ENCODE measurements around the gene GNAS.

Gene GNAS

DNA sequence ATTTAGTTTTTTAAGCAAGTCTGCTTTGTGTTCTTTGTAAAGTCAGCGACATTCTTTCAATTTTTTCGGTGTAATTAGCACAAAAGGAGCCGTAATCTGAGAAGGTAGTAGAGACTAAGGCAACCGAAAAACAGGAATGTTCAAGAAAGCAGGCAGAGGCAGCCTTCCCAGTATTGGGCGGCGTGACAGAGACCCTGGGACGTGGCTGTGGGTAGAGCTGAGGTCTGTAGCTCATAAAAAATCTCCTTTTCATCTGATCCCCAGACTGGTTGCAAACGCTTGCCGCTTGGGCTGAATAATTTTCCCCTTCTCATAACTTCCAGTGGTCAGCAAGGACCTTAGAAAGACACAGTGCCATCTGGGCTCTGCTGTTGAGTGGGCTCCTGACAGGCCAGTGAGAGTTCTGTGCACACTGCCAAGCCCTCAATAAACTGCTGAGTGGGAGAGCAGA, 30.8 kb downstream of the GNAS start:
- no peak for DNase-seq

DNA sequence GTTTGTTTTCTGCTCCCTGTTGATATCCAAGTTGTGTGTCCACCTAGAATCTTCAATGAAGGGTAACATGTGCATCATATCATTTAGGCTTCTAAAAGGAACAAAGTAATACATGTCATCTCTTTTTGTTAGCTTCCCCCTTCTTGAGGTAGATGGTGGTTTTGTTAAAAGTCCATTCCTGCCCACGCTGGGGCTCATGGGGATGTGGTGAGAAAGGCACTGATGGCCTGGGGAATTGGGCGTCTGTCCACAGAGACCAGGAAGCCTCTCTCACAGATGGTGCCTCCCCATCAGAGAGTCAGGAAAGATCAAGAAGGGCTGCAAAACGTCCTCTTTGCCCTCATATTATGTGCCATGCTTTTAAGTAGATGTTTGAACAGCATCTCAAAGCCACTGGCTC, 32.5 kb downstream of the GNAS start:
- no peak for DNase-seq

DNA sequence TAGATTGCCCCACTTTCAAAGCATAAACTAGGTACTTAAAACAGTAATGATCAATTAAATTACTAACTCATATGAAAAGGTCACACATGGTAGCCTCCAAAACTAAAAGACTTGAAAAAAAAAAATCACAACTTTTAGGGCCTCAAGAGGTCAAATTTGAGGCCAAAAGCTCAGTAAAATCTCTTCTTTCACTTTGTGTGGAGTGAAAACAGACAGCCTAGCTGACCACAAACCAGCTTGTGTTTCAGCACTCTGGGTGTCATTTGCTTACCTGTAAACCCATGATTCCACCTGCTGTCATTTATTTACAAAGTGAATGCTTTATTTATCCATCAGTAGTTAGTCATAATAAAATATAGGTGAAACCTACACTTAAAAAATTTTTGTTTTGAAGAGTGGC, 34.0 kb downstream of the GNAS start:
- DNase-seq: no peak

DNA sequence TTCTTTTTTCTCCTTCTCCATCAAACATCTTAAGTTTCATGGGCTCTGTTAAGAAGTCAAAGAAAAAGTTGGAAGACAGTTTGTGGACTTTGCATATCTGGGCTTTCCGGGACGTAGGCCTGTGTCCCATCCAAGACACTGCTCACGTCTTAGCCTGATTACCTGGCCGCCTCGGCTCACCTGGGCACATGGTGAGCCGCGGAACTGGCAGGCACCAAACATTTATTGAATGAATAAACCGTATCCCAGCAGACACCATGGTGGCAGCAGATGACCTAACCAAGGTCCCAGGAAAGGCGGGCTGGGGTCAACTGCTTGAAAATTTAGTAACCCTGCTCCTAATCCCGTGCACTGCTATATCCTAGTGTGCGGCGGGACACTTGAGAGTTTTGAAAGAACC, 35.6 kb downstream of the GNAS start:
- DNase-seq: no peak

DNA sequence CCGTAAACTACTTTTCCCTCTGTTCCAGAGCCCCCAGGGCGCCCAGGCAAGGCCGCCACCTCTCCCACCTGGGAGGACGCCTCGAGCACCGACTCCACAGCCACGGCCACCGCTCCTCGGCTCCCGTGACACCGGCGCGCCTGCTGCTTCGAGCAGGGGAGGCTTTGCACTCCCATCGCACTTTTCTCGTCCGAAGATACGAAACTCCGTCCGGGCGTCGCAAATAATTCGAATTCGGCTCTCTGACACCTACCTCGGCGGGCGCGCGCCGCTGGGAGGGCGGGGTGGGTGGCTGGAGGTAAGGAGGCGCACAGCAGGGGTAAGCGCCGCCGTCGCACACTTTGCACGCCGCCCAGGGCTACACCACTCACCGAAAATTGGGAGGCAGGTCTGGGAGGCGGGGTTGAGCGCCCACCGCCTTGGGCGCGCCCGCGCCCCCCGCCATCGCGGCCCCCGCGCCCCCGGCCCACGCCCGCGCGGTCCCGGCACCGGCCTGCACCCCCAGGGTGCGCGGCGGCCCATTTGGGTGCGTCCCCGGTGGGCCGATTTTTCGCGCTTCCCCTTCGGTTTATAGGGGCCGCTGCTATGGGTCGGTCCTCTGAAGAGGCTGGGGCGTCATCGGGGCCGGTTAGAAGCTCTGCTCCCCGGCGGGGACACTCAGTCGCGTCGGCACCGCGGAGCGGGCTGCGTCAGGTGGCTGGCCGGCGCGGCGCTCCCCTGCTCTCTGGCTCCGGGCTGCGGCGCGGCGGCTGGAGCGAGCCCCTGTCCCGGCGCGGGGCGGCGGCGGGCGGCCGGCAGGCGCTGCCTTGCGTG, 36.2 kb downstream of the GNAS start:
- peak; percentile 87 for DNase-seq

DNA sequence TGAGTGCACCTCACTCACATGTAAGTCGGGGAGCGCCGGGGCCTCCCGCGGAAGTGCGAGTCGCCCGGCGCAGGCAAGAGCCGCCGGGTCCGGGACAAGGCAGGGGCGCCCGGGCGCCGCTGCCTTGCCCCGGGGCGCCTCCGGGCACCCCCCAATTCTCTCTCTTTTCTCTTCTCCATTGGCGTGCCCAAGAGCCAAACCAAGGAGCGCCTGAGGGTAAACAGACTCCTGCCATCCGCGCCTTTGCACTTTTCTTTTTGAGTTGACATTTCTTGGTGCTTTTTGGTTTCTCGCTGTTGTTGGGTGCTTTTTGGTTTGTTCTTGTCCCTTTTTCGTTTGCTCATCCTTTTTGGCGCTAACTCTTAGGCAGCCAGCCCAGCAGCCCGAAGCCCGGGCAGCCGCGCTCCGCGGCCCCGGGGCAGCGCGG, 36.8 kb downstream of the GNAS start:
- DNase-seq: peak; percentile 37

DNA sequence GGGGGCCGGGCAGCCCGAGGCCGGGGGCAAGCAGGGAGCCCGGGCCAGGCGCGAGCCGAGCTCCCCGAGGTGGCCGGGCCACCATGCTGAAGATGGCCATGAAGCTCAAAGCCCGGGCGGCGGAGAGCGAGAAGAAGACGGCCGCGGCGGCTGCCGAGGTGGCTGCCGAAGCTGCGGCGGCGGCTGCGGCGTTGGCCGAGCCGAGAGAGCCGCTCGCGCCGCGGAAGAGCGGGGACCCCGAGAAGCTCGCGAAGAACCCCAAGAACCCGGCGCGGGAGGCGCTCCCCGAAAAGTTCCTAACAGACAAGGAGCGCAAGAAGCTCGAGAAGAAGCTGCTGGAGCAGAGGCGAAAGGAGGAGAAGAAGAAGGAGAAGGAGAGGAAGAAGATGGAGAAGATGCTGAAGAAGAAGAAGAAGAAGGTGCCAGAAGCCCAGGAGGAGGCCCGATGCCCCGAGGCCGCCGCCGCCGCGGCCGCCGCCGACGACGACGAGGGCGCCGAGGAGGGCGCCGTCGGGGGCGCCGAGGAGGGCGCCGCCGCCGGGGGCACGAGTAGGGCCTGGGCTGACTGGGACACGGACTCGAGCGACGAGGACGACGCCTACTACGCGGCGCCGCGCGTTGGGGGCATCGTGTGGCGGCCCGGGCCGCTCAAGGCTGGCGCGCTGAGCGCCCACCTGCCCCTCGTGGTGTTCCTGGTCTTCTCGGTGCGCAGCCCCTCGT, 37.4 kb downstream of the GNAS start:
- DNase-seq: peak; percentile 20

DNA sequence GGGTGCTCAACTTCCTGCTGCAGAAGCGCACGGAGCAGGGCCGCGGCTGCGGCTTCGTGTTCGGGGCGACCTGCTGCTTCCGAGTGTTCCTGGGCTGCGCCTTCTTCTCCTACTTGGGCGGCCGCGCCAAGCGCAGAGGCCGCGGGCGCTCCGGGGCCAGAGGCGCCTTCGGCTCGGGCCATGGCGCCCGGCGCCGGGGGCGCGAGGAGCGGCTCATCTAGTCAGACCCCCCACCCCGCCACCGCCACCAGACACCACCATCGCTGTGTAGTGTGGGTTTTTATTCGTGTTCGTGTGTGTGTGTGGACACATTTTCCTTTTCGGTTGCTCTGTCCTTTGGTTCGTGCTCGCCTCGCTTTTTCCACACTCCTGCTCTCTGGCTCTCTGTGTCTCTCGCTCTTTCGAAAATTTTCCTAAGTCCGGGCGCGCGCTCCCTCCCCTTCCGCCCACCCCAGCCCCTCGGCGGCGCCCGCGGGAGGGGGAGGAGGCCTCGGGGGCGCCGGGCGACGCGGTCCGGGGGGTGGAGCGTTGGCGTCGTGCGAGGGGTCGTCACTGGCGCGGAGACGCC, 38.1 kb downstream of the GNAS start:
- DNase-seq: peak; percentile 79

DNA sequence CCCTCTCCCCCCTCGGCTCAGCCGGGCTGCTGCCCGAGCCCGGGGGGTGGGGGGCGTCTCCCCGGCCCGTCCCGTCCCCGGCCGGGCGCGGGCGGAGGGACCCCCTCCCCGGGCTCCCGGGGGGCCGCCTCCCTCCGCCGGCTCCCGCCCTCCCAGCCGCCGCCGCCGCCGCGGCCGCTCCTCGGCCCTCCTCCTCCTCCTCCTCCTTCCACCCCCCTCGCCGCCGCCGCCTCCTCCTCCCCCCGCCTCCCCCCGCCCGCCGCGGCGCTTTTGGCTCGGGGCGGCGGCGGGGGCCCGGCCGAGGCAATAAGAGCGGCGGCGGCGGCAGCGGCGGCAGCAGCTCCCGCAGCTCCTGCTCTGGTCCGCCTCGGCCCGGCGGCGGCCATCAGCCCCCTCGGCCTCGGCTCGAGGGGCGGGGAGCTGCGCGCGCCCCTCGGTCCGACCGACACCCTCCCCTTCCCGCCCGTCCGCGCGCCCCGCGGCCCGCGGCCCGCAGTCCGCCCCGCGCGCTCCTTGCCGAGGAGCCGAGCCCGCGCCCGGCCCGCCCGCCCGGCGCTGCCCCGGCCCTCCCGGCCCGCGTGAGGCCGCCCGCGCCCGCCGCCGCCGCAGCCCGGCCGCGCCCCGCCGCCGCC, 38.7 kb downstream of the GNAS start:
- DNase-seq: peak; percentile 82

DNA sequence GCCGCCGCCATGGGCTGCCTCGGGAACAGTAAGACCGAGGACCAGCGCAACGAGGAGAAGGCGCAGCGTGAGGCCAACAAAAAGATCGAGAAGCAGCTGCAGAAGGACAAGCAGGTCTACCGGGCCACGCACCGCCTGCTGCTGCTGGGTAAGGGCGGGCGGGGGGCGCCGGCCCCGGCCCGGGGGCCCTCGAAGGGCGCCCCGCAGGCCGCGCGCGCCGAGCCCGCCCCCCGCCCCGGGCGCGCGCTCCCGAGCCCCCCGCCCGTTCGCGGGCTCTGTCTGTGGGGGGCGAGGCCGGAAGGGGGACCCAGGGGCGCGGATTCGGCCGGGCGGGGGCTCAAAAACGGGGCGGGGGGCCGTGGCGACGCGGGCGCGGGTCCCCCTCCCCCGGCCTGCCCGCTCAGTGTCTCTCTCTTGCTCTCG, 39.2 kb downstream of the GNAS start:
- peak; percentile 53 for DNase-seq

DNA sequence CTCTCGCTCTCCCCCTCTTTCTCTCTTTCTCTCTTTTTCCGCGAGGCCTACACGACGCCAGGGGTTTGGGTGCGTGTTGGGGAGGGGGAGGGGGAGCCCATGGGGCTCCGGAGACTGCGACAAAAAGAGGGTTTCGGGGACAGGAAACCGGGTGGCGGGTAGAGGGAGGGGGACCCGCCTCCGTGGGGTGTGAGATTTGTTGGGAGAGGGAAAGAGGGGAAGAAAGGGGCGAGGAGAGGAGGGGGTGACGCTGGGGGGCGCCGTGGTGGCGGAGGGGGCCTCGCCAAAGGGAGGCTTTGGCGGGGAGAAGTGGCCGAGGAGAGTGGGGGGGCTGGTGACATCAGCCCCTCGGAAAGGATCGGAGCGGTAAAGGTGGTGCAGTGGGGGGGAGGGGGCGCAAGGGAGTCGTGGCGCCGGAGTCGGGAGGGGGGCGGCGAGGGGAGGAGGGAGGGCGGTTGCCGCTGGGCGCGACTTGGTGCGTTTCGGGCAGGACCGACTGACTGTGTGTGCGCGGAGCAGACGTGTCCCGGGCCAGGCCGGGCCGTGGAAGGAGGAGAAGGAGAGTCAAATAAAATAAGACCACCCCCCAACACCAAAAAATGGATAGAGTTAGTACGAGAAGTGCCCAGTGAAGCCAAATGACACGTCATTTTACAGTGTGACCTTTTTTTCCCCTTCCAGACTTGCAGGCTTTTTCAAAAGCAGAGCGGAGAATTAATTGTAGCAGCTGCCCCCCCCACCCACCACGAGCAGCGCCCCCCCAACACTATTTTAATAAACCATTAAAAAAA, 39.8 kb downstream of the GNAS start:
- peak; percentile 82 for DNase-seq

DNA sequence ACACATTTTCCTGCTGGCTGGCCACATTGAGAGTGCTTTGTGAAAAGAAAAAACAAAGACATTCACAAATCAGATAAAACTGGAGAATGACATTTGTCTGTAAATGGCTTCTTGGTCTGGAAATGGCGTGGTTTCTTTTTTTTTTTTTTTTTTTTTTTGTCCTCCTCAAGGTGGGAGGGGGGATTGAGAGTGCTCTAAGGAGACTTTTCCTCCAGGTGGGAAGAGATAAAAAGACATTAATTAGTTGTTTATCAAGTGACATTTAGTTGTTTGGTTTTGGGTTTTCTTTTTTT, 40.4 kb downstream of the GNAS start:
- peak; percentile 57 for DNase-seq

DNA sequence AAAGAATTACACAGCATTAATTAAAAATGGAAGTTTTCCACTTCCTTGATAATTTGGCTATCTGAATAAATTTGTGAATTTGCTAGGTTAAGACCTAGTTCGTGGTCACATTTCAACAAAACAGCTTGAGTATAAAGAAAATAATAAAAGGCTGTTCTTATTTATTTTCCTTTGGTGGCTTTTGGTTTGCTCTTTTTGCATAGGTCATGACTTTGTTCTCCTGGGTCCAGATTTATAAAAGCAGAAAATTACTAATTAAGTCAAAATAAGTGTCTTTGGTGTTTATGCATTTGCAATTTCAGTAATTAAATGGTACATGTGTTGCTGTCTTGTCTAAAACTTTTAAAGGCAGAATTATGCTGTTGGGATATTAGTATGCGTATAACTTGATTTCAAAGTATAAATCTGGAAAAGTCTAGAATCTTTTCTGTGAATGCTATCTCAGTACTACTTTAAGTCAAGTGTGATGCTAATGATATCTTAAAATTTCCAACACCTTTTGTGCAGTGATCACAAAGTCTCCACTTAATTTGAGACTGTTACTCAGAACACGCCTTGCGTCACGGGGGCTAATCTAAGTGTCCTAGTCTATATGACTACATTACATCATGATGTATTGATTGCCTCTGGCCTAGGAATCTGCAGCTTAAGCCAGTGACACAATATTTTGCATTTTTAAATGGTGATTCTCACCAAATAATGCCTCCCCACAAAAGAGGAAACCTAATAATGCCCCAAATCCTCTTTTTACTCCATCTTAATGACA, 41.0 kb downstream of the GNAS start:
- DNase-seq: no peak

DNA sequence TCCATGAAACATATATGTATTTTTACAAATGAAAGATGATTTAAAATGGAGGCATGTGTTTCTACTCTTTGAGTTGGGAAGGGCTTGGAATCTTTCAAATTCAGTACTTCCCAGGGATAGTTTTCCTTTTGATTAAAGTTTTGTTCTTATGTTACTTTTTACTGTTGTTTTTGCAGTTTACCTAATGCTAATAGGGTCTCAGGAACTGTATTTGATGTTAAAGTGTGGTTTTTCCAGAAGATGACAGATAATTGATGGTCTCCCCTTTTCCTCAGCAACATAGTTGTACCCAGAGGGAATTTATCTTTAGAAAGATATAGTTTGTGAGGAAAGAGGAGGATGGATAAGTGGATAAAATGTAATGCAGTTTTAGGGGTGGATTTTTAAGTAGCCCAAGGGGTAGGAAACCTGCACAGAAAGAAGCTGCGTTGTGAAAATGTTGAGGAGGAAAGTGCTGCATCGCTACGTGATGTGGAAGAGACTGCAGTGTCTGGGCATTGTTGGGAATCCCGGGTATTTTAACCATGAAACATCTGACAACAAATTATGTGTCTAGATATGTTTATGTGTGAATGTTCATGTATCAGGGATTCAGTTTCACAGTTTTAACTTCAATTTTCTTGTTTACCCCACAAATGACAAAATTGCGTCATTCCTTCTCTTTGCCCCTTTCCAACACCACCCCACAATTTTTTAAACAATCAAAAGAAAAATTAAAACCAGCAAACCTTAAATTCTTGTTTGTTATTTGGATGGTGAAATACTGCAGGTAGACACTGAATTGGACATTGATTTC, 42.3 kb downstream of the GNAS start:
- DNase-seq: no peak

DNA sequence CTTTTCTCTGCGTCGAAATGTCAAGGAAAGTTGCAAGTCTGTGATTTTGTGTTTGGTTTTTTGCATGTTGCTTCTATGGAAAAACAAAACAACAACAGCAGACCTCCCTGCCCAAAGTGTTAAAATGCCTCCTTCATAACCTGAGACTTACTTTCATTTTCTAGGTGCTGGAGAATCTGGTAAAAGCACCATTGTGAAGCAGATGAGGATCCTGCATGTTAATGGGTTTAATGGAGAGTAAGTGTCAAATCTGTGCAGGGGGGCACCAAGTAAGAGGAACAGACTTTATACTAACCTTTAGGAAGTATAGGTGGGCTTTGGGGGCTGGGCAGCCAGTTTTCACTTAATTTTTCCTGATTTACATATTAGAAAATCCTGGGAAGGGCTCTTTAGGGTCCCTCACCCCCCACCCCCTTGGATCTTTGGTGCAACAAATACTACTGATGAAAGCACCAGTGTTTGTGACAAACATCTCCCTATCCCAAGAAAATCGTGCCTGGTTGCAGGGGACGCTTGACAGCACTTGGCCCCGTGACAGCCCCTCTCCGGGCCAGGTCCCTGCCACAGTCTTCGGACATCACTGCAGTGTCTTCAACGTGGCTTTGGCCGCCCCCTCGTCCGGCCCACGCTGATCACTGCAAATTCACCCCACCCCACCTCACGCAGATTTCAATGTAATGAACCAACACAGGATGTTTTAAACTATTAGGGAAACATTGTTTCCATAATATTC, 43.1 kb downstream of the GNAS start:
- DNase-seq: no peak

DNA sequence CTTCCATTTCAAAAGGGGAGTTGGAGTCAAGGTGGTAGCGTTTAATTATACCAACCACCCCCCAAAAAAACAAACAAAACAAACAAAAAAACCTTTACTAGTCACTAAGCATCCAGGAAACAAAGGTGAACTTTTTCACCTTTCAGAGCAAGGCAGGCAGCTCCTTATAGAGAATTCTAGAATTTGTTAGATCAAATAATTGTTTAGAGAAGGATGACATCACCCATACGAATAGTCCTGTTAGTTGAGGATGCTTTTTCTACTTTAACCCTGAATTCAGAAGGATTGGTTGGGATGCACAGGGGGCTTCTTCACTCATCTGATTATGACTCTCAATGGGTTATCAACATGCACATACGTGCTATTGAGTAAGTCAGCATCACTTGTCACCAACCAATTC, 44.3 kb downstream of the GNAS start:
- DNase-seq: no peak

DNA sequence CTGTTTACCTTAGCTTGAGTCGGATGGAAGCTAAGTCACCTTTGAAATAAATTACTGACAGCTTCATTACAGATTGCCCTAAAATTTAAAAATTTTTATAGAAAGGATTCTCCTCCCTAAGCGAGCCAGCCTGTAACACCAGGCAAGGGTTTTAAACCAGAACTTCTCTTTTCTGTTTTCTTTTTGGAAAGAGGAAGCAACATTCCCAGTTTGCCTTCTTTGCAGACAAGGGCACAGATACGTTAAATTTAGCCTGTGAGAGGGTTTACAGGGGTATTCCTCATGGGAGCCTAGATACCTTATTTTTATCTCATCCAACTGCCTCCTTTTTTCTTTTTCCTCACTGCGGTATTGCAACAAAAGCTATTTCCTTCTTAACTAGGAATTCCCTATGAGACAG, 45.0 kb downstream of the GNAS start:
- no peak for DNase-seq

DNA sequence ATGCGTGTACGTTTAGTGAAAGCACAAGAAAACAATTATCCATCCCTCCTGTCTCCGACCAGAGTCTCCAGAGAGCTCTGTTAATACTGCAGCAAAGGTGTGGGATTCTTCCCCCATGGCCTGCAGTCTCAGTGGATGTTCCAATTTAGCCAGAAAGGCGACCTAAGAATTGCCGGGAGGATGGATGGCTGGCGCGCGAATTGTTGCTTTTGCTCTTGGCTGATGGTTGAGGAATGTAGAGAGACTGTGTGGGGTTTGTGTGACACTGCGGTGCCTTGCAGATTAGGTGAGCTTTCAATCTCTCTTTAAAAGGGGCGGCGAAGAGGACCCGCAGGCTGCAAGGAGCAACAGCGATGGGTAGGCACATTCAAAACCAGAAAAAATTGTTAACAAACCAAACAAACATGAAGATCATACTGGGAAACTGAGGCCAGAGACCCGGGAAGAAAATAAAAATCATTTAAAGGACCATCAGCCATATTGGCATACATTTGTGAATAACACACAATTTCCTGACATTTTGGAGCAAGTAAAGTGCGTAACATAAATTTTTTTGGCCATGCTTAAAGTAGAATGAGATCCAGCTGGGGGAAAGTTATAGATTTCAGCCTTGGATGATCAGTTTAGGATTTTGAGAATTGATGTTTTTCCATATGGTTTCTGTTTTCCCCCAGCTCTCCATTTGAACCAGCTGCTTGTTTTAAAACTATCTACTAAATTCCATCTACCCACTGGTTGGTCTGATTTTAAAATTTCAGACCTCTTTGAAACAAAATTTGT, 46.3 kb downstream of the GNAS start:
- no peak for DNase-seq

DNA sequence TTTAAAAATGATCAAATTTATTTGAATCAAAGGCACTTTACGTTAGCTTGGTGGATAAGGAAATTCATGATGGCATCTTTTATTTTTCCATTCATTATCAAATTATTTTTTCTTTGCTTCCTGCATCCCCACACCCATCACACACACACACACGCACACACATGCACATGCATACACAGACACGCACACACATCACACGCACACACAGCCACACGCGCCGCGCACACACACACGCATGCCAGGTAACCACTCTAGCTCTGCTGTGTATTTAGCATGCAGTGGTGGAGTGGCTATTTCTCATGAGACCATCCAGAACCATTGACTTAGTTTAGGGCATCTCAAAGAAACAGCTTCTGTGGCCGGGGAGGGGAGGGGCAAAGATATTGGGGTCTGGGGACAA, 47.0 kb downstream of the GNAS start:
- DNase-seq: no peak

DNA sequence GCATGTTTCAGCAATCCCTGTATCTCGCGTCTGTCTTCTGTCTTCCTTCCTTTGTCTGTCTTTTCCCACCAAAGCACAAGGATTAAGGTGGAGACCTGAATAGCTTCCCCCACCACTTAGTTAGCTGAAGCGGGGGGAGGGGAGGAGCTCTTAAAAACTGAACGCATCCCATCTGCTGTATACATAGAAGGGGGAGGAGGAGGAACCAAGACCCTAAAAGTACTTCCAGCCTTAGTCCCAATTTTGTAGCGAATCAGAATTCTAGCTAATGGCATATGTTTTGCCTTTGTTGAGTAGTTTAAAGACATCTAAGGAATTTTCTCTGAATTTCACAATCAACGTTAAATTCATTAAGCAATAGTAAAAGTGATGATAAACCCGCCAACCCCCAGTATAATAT, 47.9 kb downstream of the GNAS start:
- no peak for DNase-seq
